ENCODE results near the gene CAMK2N1. TPM values are rescaled to one million over a fixed set of nuclear protein-coding genes. Genes with fewer than 3 reads are reported as not detected.
A peak's percentile ranks its signal among the peaks of the same experiment; 100 is the strongest.

CAMK2N1 gene
- total and polyA plus RNA-seq, 10 of the 15 experiments (the other 5 are each of a cell fraction or from before 2014, with no cell fraction given), result 0.23 TPM; not detected in 9

DNA sequence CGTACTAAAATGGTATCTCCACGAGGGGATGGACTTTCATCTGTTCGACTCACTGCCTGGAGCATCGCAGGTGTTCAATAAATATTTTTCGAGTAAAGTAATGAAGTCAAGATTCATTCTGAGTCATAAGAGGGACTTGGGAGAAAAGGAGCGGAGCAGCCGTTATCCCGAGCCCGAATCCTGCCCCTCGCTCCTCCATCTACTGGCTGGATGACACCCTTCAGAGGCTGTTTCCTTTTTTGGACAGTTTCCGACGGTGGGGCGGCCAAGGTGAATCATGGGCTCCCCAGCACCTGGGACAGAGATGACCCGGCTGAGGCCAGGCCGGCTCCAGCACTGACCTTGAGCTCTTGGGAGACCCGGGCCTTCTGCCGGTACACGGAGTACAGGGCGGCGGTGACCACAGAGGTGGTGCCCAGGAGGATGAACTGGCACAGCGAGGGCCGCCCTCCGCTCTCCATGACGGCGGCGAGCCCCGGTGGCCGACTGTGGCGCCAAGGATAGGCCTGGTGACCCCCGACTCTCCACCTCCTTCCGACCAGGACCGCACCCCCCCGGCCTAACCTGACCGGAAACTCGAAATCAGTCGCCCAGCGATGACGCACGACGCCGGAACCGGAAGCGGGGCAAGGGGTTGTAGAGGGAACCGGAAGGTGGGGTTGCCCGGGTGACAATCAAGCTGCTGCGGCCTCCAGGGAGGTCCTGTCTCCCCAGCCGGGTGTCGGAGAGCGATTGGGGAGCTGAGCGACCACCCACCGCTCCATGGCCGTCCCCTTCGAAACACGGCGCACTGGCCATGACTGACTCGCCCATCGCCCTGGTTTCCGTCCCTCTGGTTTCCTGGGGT is 21.8 kb upstream of the CAMK2N1 start, which contains the start of gene MUL1 (continued):
- TF ChIP-seq KDM1A (IDR thresholded peaks at IDR 0.05; ENCODE audit: borderline replicate concordance) (no peak), RFX5 (IDR thresholded peaks at IDR 0.05; ENCODE audit: low read depth, low read length) (no peak; the same call in 1 of the 2 replicates), MAX (IDR thresholded peaks at IDR 0.05; ENCODE audit: low read depth, low read length) (no peak), TARDBP (IDR thresholded peaks at IDR 0.05; ENCODE audit: borderline replicate concordance) (peak; percentile 62; the same call in 1 of the 2 replicates), BCL11A (IDR thresholded peaks at IDR 0.05; ENCODE audit: low read depth, low read length) (no peak)

GRCh38 chr1:20507248-20507563 is 21.2 kb upstream of the CAMK2N1 start:
- H2AFZ ChIP-seq (ENCODE audit: control insufficient read depth, low read depth, low read length), result peak overlapping the region; percentile 96
- H4K20me1 ChIP-seq (ENCODE audit: control insufficient read depth, insufficient read depth), result no peaks in the 10 kb centered on the region
- peak overlapping the region; percentile 90 for H3K4me2 ChIP-seq (ENCODE audit: control insufficient read depth, insufficient read depth)
- POLR2A ChIA-PET, result no interaction called here
- CTCF ChIA-PET, result interaction anchor here (1.5 kb wide), 1 partner anchor 15 kb away, joined by 5 read pairs; no protein-coding TSS in a partner anchor
- no peaks in the 10 kb centered on the region for H3K27me3 ChIP-seq (replicated peaks in 1 of 2; ENCODE audit: control insufficient read depth in 2 of 2, insufficient read depth in 2 of 2, low read length in 1 of 2)
- no peak for TF ChIP-seq YBX1 (IDR thresholded peaks at IDR 0.05)
- no peak for TF ChIP-seq NRF1 (conservative IDR thresholded peaks at IDR 0.05; ENCODE audit: low read depth, low read length)
- TF ChIP-seq ZBED1 (IDR thresholded peaks at IDR 0.05; ENCODE audit: borderline replicate concordance), result no peak
- no peak for TF ChIP-seq KLF5 (IDR thresholded peaks at IDR 0.05; ENCODE audit: partially characterized antibody)
- no peak for TF ChIP-seq TBL1XR1 (IDR thresholded peaks at IDR 0.05; ENCODE audit: low read depth, low read length)
- TF ChIP-seq NR2C2 (IDR thresholded peaks at IDR 0.05; ENCODE audit: borderline replicate concordance, control insufficient read depth, insufficient read length, low read depth), result no peak
- no peak for TF ChIP-seq JUND (IDR thresholded peaks at IDR 0.05; ENCODE audit: low read depth, low read length)
- H3K27ac ChIP-seq (ENCODE audit: control insufficient read depth, insufficient read depth), result peak overlapping the region; percentile 79
- H3K36me3 ChIP-seq (ENCODE audit: control insufficient read depth in 2 of 2, insufficient read depth in 2 of 2, low read length in 1 of 2), result peaks cover 0 to 3% of the 10 kb centered on the region in 2 experiments; a peak in 2 of 4 replicates
- no peaks in the 10 kb centered on the region for H3K4me1 ChIP-seq (ENCODE audit: control insufficient read depth, insufficient read depth, low read length)
- DNase-seq (ENCODE audit: low read depth, low spot score) (no peak), FAIRE-seq (peak; percentile 56), ATAC-seq (peak; percentile 47)
- intact Hi-C loops (cut with micrococcal nuclease; ENCODE audit: unreplicated experiment), result no loop called here
- SMC1A ChIA-PET (ENCODE audit: uncharacterized antibody, unreplicated experiment), result no interaction called here
- peak overlapping the region; percentile 97 for H3K4me3 ChIP-seq
- no TSS peak for BruUV-seq (replicated peaks)
- H3K9ac ChIP-seq (ENCODE audit: control insufficient read depth, insufficient read depth, low read length), result peak overlapping the region; percentile 71
- WGBS (ENCODE audit: insufficient coverage, insufficient replicate concordance, low lambda C conversion rate, missing lambda C conversion rate), result 0% methylated on average over 5 of the region's 5 CpGs
- RAD21 ChIA-PET (ENCODE audit: unreplicated experiment), result no interaction called here
- H3K9me3 ChIP-seq (replicated peaks; ENCODE audit: control insufficient read depth, insufficient read depth, low read length), result no peaks in the 10 kb centered on the region
- H3K79me2 ChIP-seq (ENCODE audit: control insufficient read depth, insufficient read depth, low read length), result peaks cover 10% of the 10 kb centered on the region
- in situ Hi-C loops (cut with MboI), result no loop called here
